Raji (cell line): ENCODE data around the gene GARIN5B.

Experiments used
- POLR2A ChIP-seq: IDR thresholded peaks from 2 replicates; pipeline ENCODE4 v1.6.1; 2011; ENCODE audit warnings: low read depth, low read length, control low read depth; ENCODE audit not compliant: insufficient read depth

GARIN5B gene

DNA sequence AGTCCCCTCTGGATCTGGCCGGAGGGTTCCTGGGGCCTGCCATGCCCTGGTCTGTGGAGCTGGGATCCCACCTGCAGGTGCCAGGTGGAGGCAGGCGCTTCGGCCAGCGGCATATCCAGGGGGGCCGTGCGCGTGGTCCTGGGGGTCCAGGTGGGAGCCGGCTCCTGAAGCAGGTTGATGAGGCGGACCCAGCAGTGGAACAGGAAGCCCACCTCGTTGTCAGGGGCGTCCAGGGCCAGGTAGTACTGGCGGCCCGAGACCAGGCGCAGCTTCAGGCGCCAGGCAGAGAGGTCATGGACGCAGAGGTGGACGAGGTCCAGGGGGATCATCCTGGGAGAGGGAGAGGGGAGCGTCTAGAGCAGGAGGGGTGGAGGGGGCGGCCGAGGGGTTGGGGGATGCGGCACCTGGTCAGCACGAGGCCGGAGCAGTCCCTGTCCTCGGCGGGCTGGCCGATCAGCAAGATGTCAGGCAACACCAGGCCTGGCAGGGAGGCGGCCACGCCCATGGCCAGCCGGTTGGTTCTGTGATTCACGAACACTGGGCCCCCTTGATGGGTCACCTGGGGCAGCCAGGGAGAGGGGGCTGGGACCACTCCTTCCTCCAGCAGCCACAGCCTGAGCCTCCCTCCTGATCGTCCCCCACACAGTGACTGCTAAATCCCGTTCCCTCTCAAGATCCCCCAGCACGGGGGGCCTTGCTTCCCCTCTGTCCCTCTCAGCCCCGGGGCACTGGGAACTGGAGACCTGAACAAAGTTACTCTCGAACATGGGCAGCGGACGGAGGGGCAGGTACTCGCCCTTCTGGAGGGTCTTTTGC, 678 bp downstream of the GARIN5B start:
- TF ChIP-seq POLR2A = no peak

DNA sequence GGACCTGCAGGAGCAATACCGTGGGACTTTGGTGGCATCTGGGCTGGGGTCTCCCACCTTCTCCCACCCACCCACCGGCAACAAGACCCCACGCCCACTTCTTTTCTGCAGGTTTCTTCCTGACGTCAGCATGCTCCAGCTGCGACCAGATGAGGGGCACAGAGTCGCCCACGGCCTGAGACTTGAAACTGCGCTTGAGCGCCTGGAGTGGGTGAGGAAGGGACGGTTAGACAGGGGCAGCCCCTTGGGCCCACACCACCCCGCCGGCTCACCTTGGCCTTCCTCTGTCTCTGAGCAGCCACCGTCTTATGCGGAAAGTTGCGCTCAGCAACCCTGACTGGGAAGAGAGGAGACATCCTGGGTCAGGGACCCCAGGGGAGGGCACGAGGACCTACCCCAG, 2.2 kb downstream of the GARIN5B start:
- TF ChIP-seq POLR2A = no peak

DNA sequence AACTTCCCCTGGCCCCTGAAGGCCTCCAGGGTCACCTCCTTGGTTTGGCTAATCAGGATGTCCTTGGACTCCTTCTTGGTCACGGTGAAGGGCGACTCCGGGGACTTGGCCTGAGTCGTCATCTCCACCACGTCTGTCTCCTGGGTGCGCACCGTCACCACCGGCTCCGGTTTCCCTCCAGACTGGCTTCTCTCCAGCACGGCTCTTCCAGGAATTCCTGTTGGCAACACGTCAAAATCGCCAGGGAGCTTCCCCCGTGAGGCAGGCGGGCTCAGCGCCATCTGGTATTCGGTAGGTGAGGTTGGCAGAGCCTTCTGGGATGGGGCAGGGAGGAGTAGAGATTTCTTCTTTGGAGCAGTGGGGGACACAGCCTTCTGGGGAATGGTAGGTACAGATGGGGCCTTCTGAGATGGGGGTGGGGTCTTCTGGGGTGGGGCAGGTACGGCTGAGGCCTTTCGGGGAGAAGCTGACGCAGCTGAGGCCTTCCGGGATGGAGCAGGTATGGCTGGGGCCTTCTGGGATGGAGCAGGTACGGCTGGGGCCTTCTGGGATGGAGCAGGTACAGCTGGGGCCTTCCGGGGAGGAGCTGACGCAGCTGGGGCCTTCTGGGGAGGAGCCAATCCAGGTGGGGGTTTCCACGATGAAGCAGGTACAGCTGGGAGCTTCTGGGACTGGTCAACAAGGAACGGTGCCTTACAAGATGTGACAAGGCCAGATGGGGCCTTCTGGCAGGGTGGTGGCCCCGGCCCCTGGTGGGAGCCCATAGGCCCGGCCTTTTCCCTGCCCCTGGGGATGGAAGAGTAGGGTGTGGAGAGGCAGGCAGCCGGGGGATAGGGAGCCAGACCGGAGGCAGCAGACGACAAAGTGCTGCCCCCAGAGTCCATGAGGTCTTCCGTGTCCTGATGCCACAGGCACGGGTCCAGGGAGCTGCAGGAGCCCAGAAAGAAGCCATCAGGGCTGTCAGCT, 3.8 kb downstream of the GARIN5B start:
- TF ChIP-seq POLR2A = no peak

DNA sequence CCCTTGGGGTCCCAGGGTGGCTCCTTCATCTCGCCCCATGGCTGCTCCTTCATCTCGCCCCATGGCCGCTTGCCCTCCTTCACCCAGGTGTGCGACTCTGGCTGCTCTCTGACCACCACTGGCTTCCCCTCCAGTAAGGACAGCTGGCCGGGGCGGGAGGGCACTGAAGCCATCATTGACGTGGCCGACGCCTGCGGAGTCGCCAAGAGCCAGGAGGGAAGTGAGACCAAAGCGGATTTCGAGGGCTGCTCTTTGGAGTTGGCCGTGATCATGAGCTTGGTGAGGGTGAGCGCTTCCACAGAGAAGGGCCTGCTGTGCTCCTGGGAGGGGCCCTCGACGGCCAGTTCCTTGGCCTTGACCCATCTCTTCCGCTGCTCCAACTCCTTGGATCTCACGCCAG, 4.6 kb downstream of the GARIN5B start:
- TF ChIP-seq POLR2A = no peak

DNA sequence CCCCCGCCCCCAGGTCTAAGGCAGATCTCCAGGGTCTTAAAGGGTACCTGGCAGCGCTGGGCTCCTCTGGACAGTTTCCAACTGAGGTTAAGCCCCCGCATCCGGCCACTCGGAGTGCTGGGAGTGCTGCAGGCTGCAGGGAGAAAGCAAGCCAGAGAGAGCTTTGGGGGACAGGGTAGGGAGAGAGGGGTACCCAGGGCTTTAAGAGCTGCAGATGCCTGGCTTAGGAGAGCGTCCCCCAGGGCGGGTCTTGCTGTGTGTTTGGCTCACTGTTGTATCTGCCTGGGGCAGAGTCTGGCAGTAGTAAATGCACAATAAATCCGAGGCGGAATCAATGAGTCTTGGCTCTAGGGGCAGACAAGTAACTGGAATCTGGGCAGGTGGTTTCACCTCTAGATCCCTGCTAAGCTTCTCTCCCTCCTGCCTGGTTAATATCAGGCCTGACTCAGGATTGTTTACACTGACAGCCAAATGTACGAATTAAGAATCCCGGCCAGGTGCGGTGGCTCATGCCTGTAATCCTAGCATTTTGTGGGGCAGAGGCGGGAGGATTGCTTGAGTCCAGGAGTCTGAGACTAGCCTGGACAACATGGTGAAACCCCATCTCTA, 7.7 kb downstream of the GARIN5B start:
- TF ChIP-seq POLR2A = no peak

DNA sequence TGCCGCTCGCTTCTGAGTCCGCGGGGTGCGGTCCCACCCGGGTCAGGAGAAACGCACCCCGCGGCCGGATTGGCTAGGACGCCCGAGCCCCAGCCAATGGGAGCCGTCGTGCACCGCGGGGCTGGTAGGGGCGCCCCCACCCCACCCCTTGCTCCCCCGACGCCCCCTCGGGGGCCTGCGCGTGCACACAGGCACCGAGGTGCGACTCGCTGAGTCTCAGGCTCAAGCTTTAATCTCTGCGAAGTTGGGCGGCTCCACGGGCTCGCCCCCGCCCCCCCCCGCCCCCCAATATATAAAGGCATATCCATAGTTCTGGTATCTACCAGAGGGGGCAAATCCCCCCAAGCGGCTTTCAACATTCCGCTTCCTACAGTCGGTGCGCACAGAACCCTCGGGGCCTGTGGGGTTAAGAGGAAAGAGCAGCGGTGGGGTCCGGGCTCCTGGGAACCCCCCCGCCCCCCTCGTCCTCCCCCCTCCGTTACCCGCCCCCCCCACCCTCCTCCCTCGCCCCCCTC, 8.3 kb downstream of the GARIN5B start, which contains the start of gene COX6B2:
TSS of gene COX6B2 (minus strand) at position 22 of the 515 bp plus-strand sequence. CDS start 198 bp downstream, outside the sequence.
- TF ChIP-seq POLR2A = no peak

DNA sequence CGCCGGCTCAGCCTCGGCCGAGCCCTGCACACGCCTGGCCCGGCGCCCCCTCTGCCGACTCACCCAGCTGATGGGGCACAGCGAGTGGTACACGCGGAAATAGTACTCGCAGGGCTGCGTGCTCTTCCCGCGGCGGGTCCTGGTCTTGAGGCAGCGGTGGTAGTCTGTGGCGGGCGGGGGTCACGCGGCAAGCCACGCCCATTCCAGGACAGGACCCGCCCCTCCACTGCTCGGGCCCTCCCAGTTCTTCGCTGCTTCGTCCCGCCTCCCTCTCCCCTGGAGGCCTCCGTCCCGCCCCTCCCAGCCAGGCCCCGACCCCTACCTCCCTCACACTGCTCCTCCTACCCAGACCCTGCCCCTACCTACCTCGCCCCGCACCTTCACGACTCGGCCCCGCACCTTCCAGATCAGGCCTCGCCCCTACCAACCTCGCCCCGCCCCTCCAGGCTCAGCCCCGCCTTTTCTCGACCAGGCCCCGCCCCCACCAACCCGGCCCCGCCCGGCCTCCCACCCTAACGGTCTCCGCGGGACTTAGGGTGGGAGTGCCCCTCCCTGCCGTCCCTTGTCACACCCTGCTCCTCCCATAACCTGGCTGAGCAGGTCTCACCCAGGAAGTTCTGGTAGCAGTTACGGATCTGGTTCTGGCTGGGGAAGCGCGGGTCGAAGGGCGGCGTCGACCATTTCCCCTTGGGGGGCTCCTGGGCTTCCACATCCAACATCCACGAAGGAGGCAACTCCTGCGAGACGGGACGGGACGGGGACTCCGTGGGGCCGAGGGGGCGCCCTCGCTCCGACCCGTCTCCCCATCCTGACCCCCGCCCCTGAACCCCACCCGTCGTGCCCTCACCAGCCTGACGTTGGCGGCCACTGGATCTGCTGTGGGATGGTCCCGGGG, 9.0 kb downstream of the GARIN5B start:
- TF ChIP-seq POLR2A = no peak

DNA sequence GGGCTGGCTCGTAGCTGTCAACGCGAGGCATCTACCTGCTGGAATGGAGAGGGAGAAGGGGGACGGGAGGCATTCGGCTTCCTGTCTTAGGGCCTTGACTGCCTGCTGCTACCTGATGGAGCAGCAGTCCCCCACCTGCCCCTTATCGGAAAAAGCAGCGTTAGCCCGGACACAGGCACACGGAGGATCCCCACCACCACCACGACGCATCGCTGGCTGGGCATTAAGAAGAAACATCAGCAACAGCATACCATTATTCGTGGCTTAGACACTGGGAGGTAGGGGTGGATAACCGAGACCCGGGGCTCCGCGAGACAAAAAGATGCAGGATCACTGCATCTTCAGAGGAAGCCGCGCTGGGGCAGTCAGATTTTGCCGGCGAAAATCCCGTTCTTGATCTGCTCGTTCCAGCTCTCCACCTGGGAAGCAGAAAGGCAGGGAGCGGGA, 9.7 kb downstream of the GARIN5B start:
- TF ChIP-seq POLR2A = no peak

DNA sequence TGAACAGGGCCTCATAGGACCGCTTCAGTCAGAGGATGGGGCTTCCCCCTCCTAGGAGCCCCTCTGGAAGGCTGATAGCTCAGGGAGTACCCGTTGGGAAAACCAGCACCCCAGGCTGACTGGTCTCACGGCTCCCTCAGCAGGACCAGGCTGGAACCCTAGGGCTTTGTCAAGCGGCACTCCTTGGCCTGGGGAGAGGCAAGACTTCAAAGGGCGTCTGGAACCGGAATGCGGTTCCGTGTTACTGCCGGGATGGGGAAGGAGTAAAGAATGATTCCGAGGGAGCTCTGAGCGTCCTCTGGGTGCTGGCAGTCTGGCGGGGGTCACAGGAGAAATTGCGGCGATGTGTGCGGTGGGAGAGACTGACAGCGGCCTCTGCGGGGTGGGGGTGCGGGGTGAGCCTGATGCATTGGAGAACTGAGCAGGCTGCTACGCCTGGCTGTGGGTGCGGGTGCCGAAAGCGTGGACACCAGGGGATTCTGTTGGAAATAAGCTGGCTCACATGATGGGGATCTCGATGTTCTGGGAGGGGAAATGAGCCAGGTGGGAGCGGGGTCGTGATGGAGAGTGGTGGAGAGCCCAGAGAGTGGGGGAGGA, 10.4 kb downstream of the GARIN5B start:
- no peak for TF ChIP-seq POLR2A

DNA sequence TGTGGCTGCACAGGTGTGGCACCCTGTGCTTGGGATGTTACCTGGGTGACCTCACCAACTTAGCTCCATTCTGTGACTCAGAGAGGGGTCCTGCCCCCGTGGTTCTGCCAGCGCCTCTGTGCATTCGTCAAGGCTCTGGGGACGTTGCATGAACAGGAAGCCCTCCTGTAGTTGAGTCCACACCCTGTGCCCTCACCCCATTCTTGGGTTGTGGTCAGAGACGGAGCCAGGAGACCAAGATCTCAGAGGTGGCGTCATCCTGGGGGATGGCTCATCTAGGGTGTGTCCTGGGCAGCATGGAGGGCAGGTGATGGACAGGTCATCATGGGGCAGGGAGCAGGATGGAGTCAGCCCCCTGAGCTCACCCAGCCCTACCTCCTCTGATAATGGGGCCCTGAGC, 11.0 kb downstream of the GARIN5B start:
- no peak for TF ChIP-seq POLR2A

DNA sequence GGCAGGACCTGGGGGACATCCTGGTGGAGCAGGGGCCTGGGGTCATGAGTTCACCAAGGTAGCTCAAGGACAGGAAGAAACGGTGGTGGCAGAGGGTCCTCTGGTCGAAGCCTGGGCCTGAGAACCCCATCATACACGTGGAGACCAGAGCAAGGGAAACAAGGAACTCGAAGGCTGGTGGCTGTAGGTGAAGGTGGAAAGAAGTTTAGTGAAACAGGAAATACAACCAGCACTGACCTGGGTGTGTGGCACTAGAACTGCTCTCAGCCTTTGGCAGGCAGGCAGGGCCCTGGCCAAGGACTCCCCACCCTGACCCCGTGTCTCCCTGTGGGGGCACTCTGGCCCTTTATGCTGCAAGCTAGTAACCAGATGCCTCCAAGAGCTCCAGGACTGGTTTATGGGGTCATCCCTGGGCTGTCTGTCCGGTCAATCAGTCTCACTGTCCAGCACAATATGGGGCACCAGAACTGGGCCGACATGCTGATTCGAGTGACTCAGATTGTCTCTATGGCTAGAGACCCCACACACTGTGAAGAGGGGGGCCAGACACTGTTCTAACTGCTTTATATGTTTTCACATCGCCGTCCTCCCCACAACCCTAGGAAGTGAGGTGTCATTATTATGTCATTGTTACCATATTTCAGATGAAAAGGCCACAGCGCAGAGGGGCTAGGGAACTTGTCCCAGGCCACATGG, 12.3 kb downstream of the GARIN5B start:
- TF ChIP-seq POLR2A = no peak

DNA sequence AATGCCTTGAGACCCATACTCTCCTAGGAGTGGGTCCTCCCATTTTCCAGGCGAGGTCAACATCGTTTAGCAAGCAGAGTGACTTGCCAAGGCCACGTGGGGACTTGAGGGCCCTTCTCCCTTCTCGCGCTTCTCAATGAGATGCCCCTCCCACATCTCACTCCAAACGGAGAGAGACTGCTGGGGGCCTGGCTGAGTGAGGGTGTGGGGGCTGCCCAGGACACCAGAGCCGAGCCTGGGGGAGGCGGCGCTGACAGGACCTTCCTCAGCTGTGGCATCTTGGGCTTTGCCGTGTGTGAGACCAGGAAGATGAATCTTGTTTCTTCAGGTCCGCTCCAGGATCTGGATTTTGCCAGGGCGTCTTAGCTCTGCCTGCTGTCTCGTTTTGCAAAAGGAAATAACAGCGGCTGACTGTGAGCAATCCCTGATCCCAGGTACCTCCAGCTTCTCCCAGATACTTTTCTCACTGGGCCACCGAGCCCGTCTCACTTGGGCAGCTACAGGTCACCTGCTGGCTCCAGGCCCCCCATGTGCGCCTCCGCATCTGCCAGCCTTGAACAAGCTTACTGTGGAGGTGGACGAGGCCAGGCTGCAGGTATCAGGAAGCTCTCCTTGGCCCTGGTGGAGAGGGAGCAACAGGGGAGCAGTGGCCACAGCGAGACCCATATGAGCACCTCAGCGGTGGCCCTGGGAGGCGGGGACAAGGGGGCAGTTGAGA, 14.6 kb downstream of the GARIN5B start:
- no peak for TF ChIP-seq POLR2A
